Right lobe of liver (tissue), 6 donors: ENCODE results near the gene HSP90AB1. TPM values are rescaled to one million over a fixed set of nuclear protein-coding genes. Genes with fewer than 3 reads are reported as not detected.

Experiments used
- ATAC-seq, 4 donors: fragments of 200-7000 bp; cut with Tn5 transposase; one replicate each; pipeline ENCODE4 v1.9.1; 2020; ENCODE audit warnings: mild to moderate bottlenecking in 4 of 4, moderate library complexity in 4 of 4
- DNase-seq, 3 donors: peaks; one replicate each; pipeline ENCODE4 v3.0.0-alpha.2; 2020
- H3K27ac ChIP-seq, 3 donors: fragments of 200-600 bp; one replicate each; pipeline ENCODE4 v1.8.0; 2022
- H3K27me3 ChIP-seq, 2 donors: fragments of 200-600 bp; one replicate each; pipeline ENCODE4 v1.8.0; 2022
- H3K36me3 ChIP-seq, 4 donors: fragments of 200-600 bp; sonication (generic) in 1 of 4; one replicate each; pipeline versions ENCODE4 v1.5.1 to v1.8.0; 2017 to 2022; ENCODE audit warnings: control low read depth in 1 of 4
- H3K4me1 ChIP-seq, 4 donors: fragments of 200-600 bp; sonication (generic) in 1 of 4; one replicate each; pipeline versions ENCODE4 v1.5.1 to v1.8.0; 2017 to 2022; ENCODE audit warnings: control low read depth in 1 of 4
- H3K4me3 ChIP-seq, 3 donors: fragments of 200-600 bp; one replicate each; pipeline ENCODE4 v1.8.0; 2022
- H3K9me3 ChIP-seq, 4 donors: fragments of 200-600 bp; sonication (generic) in 1 of 4; one replicate each; pipeline versions ENCODE4 v1.5.1 to v1.8.0; 2017 to 2022; ENCODE audit warnings: control low read depth in 1 of 4
- POLR2A ChIP-seq: fragments of 450-650 bp; IDR thresholded peaks from one replicate; pipeline ENCODE4 v1.6.1; 2017; ENCODE audit warnings: antibody characterized with exemption, mild to moderate bottlenecking
- WGBS: methylation state at CpG from one replicate; pipeline ENCODE4 v1.1.6; 2018; ENCODE audit warnings: low coverage, low lambda C conversion rate; ENCODE audit not compliant: insufficient coverage; ENCODE audit errors: missing lambda C conversion rate; 5-methylcytosine and 5-hydroxymethylcytosine counted together
- intact Hi-C, 2 donors: fragments of 100-400 bp; cut with DNase I; formaldehyde crosslinking; loops; one replicate each; pipeline versions ENCODE4 v1.11.2 to v1.14.1; 2022
- total RNA-seq, 6 experiments: library from RNA; depleted of rRNA in 2 of 6; stranded (reverse); fragments of >200 nt in 2 of 6; fragmentation: NEBNext Ultra II Directional in 3 of 6; extraction: Animal tissue kit (Norgen Biotek cat#: 25700) in 3 of 6; gene quantifications; one replicate each; pipeline versions ENCODE4 v1.1.0 to v1.2.4, GENCODE V29; 2016 to 2023
- TF ChIP-seq, protein P1 (sequence below), 4 donors: fragments of 200-600 bp in 3 of 4; fragments of 450-650 bp in 1 of 4; IDR thresholded peaks; one replicate each; pipeline versions ENCODE4 v1.5.1 to v1.8.0; 2016 to 2022; ENCODE audit warnings: antibody characterized with exemption in 4 of 4, mild to moderate bottlenecking in 2 of 4
- donor health status: DM: no; HTN: yes; CAD: no.
- donor health status: DM: no; HTN: no; CAD: no.
- donor health status: DM: no; HTN: no; CAD: no.
- donor health status: DM: no; HTN: yes; CAD: no.
- donor health status: DM: no; HTN: yes; CAD: no.

The HSP90AB1 gene
- total RNA-seq, 6 experiments from 2014 or later = 183 to 566 (median 345) TPM

GRCh38 chr6:44207966-44208365 lies 38.9 kb upstream of the HSP90AB1 start:
- H3K4me3 ChIP-seq = no peak overlapping the region
- TF ChIP-seq, protein P1, sequence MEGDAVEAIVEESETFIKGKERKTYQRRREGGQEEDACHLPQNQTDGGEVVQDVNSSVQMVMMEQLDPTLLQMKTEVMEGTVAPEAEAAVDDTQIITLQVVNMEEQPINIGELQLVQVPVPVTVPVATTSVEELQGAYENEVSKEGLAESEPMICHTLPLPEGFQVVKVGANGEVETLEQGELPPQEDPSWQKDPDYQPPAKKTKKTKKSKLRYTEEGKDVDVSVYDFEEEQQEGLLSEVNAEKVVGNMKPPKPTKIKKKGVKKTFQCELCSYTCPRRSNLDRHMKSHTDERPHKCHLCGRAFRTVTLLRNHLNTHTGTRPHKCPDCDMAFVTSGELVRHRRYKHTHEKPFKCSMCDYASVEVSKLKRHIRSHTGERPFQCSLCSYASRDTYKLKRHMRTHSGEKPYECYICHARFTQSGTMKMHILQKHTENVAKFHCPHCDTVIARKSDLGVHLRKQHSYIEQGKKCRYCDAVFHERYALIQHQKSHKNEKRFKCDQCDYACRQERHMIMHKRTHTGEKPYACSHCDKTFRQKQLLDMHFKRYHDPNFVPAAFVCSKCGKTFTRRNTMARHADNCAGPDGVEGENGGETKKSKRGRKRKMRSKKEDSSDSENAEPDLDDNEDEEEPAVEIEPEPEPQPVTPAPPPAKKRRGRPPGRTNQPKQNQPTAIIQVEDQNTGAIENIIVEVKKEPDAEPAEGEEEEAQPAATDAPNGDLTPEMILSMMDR (IDR thresholded peaks at IDR 0.05) = no peak
- no peak for TF ChIP-seq POLR2A
- DNase-seq (peak in 1 of 3 donors; percentile 53), ATAC-seq (peak; percentile 75 to 89 (median 87))
- no peaks in the 10 kb centered on the region for H3K9me3 ChIP-seq
- no peaks in the 10 kb centered on the region for H3K27me3 ChIP-seq
- H3K27ac ChIP-seq = no peak overlapping the region
- no peaks in the 10 kb centered on the region for H3K36me3 ChIP-seq
- H3K4me1 ChIP-seq = peaks cover 0 to 10% (median 4%) of the 10 kb centered on the region in 4 donors
- WGBS = 28% methylated on average over 6 of the region's 6 CpGs
- intact Hi-C loops = no loop called here

DNA sequence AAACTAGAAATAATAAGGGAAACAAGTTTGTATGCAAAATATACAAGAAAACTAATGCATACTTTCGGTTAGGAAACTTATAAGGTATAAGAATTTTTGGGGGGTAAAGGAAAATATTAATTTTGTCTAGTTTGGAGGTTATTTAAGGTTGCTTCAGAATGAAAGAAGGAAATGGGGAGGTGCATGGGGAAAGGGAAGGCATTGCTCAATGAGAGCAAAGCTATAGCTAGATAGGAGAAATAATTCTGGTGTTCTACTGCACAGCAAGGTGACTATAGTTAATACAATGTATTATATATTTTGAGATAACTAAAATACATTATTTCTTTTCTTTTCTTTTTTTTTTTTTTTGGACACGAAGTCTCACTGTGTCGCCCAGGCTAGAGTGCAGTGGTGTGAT lies 35.6 kb upstream of the HSP90AB1 start:
- no peak for TF ChIP-seq POLR2A
- TF ChIP-seq, protein P1 (IDR thresholded peaks at IDR 0.05) = no peak
- Histone ChIP-seq H3K36me3 (no peaks in the 10 kb centered on the region), H3K9me3 (no peaks in the 10 kb centered on the region), H3K4me1 (peaks cover 0 to 18% (median 8%) of the 10 kb centered on the region in 4 donors), H3K4me3 (no peak overlapping the region), H3K27me3 (no peaks in the 10 kb centered on the region), H3K27ac (no peak overlapping the region)
- 88% methylated on average over 3 of the region's 3 CpGs for WGBS
- DNase-seq = no peak
- intact Hi-C loops = no loop called here
- ATAC-seq = peak in 1 of 4 donors; percentile 55

DNA sequence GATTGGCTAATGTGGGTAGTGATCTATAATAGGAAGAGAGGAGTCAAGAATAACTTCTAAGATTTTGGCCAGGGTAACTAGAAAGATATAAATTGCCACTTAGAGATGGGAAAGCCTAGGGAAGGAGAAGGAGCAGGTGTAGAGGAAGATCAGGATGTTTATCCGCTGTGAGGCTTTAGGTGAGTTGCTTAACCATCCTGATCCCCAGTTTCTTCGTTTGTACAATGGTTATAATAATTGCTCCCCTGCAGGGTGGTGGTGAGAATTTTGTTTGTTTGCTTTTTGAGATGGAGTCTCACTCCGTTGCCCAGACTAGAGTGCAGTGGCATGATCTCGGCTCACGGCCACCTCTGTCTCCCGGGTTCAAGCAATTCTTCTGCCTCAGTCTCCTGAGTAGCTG lies 32.6 kb upstream of the HSP90AB1 start:
- DNase-seq = no peak
- no peaks in the 10 kb centered on the region for H3K9me3 ChIP-seq
- TF ChIP-seq POLR2A = no peak
- TF ChIP-seq, protein P1 (IDR thresholded peaks at IDR 0.05) = no peak
- H3K36me3 ChIP-seq = no peaks in the 10 kb centered on the region
- no peak overlapping the region for H3K4me3 ChIP-seq
- ATAC-seq = no peak
- peaks cover 6 to 33% (median 23%) of the 10 kb centered on the region in 4 donors for H3K4me1 ChIP-seq
- WGBS = 80% methylated on average over 2 of the region's 6 CpGs
- H3K27ac ChIP-seq = no peak overlapping the region
- H3K27me3 ChIP-seq = no peaks in the 10 kb centered on the region
- intact Hi-C loops = no loop called here

DNA sequence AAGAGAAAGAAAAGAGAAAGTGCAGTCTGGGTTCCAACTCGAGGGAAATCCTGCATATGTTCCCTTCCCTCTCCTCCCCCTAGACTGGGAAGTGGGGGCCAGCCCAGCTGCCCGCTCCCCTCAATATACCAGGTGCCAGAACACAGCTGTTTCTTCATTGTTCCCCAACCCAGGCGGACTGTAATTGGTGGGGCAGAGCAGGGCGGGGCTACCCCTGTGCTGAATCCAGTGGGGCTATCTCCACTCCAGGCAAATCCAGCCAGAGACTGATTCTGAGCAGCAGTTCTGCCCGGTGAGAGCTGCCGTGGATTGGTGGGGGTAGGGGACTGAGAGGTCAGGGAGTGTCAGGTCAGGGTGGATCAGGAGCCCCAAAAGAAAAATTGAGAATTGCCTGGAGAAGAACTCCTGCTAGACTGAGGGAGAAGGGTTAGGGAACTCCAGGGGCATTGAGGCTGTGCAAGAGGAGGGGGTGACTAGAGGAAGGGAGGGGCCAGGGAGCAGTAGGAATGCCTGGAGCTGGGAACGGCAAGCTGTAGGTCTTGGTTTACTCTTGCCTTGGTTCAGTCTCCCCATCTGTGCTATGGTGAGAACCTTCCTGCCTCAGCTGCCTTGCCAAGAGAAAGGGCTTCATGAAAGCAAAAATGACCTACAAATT lies 30.1 kb upstream of the HSP90AB1 start, which contains the start of gene MYMX:
TSS of gene MYMX (plus strand) at position 250 of the 655 bp plus-strand sequence. CDS start 546 bp downstream, outside the sequence.
- intact Hi-C loops = no loop called here
- 37% methylated on average over 5 of the region's 7 CpGs for WGBS
- Histone ChIP-seq H3K4me1 (peaks cover 6 to 52% (median 33%) of the 10 kb centered on the region in 4 donors), H3K27ac (peak within 1 kb of the TSS; percentile 36 to 67 (median 43)), H3K9me3 (no peaks in the 10 kb centered on the region), H3K27me3 (no peaks in the 10 kb centered on the region), H3K4me3 (no peak within 1 kb of the TSS), H3K36me3 (no peaks in the 10 kb centered on the region)
- DNase-seq (no peak), ATAC-seq (no peak)
- TF ChIP-seq, protein P1 (IDR thresholded peaks at IDR 0.05) = no peak
- no peak for TF ChIP-seq POLR2A
